H4 (cell line): ENCODE results near the gene RALGAPB. TPM values are rescaled to one million over a fixed set of nuclear protein-coding genes. Genes with fewer than 3 reads are reported as not detected.
"Not testable (repeated sequence)": the region's sequence is repeated elsewhere in the genome, so short reads cannot be mapped to it uniquely, and the experiment has no call there.

Experiments used
- DNase-seq: peaks from one replicate; pipeline ENCODE4 v3.0.0-alpha.2; 2015; ENCODE audit warnings: low spot score
- total RNA-seq: library from RNA; depleted of rRNA; stranded (reverse); fragments of >200 nt; shearing (Covaris generic); gene quantifications from 2 replicates; pipeline ENCODE4 v1.2.3, GENCODE V29; 2014; rRNA removed

RALGAPB gene
- total RNA-seq, result 14.0 and 15.1 TPM in 2 replicates

DNA sequence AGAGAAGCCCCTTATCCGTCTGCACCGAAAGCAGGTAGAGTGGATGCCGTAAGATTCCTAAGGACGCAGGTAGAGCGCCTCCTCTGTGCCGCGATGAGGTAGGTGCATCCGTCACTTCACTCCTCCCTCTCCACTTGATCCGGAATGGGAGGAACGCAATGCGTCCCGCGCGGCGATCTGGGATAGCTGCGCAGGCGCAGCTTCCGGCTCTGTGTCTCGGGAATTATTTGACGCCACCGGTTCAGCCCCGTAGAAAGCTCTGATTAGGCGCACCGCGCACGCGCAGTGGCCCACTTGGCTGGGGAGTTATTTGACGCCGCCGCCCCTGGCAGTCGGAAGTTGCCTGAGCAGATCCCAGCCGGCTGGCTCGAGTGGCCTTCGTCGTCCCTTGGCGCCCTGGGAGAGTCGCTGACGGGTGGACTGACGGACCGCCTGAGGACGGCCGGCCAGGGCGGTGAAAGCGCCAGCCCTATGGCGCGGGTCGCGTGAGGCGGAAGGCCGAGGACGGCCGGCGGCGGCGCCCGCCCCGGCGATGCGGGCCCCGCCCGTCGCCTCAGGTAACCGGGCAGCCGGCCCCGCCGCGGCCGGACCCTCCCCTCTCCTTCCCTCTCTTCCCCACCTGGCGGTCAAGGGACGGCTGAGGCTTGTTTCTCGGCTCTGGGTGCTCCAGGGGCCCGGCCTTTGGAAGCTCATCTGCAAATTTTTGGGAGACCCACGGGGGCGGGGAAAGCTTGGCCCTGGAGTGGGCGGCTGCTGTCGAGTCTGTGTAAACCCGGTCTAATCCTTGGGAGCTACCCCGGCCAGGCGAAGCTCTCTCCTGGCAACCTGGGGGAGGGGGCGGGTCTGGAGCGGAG, at the start of gene RALGAPB:
Gene RALGAPB, plus strand, starts transcription at position 331 of the 854 bp plus-strand sequence. CDS start 15,590 bp downstream, outside the sequence.
- DNase-seq, result peak; percentile 97

DNA sequence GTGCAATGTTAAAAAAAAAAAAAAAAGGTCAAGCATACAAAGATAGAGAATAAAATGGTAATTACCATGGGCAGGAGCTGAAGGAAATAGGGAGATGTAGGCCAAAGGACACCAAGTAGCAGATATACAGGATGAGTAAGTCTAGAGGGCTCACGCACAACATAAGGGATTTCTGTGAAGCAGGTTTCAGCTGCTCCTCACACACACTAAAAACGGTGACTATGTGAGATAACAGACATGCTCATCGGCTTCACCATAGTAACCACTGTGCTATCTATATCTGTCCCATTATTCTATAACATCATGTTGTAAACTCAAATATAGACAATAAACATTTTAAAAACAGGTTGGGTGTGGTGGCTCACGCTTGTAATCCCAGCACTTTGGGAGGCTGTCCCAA, 49.1 kb upstream of the RALGAPB start:
- DNase-seq, result no peak

DNA sequence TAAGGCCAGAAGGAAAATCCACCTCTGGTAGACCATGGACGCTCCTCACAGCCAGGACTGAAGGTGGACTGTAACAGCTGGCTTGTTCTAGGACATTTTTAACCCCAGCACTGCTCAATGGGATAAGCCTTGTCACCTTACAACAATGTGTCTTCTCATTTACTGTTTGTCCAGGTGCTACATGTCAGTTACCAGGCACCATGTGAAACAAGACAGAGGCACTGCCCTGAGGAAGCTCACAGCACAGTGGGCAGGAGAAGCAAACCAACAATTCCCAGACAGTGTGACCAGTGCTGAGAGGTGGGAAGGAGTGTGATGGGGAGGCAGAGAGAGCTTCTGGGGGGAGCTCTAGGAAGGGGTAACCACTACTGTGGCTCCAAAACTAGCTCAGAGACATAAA, 48.2 kb upstream of the RALGAPB start:
- no peak for DNase-seq

DNA sequence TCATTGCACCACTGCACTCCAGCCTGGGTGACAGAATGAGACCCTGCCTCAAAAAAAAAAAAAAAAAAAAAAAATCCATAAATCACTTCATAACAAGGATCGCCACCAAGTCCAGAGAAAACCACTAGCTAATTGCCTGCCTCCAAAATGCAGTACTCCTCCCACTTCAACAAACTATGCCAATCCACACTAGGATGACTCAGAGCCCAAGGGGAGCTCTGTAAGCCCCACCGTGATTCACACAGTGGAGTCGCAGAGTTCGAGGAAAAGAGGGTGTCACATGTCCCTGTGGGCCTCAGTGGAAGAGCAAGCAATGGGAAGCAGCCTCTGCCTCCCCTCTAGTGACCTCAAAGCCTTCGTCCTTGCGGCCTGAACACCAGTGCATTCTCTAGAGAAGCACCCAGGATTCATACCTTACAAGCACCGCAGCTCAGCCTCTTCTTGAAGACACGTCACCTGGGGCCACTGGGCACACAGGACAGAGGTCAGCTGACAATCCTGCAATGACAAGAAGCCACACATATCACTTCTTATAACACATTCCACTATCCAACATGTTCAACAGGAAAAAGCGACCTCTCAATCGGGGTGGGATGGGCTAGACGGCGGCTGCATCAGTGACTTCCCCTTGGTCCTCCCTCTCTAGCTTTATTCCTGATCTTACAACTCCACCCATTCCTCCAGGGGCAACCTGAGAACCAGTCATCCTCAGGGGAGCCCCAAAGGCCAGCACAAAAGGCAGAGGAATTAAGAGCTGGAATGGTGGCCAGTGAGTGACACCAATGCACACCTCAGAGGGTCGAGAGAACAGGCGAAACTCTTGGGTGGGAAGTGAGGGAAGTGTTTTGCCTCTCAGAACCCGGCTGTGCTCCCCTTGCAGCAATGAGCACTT, 46.4 kb upstream of the RALGAPB start:
- DNase-seq, result peak; percentile 77

DNA sequence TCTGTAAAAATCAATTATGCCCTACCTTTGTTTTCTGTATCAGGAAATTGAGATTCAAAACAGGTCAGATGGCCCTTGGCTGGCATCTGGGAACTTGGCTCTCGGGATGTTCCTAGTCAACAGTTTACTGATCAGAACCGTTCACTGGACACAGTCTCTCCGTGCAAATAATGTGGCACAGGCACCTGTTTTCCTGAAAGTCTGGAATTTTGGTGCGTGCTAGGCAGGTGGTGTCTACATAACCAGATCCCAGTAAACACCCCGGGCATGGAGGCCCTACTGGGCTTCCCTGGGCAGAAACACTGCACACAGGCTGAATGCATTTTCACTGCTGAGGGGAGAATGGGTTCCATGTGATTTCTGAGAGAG, 45.0 kb upstream of the RALGAPB start:
- no peak for DNase-seq

DNA sequence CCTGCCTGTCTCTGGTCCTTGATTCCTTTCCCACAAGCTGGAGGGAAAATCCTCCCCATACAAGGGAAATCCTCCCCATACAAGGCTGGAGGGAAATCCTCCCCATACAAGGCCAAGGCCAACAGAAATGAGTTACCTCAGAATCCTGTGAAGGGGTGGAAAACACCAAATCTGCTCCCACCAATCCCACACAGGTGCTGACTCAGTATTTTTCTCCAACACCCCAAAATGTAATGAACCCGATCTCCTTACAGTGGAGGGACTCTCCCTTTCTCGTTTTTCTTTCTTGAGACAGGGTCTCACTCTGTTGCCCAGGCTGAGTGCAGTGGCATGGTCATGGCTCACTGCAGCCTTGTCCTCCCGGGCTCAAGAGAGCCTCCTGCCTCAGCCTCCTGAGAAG, 43.8 kb upstream of the RALGAPB start:
- DNase-seq, result no peak

DNA sequence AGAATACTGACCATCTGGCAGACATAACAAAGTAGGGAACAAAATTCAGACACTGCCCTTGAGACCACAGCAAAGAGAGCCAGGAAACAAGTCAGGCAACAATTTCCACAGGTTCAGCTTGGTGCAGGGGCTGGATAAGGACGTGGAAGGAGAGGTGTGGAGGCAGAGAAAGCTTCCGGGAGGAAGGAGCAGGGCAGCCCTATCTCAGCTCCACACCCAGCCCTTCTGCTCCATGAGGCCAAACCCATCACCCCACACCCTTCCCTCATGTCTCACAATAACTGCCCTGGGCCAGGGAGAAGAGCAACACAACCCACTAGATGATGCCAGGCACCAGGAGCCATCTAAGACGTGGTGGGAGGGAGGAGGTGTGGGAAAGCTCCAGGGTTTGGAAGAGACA, 43.3 kb upstream of the RALGAPB start:
- DNase-seq, result no peak

DNA sequence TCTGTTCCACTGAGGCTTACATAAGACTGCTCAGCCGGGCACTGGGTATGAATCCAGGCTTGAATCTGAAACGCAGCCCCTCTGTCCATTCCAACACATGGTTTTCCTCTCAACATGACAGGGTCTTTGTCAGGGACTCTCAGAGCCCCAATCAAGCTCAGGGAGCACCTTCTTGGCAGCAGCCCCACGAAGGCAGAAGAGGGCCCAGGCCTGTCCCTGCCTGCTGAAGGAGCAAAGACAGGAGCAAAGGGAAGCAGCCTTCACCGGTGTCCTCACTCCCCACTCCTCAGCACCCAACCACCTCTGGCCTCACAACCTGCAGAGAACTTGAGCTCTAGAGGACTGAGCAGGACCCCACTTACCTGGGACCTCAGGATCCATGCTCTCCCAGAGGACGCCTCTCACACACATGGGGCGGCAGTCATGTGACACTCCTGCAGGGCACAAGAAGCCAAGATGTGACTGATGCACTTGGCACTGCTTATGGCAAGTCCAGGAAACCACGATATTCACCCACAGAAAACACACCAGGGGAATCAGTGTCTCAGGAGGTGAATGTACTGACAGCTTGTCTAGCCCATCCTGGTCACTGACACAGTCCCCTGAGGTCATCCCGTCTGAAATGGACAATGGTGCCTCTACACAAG, 41.8 kb upstream of the RALGAPB start:
- no peak for DNase-seq

DNA sequence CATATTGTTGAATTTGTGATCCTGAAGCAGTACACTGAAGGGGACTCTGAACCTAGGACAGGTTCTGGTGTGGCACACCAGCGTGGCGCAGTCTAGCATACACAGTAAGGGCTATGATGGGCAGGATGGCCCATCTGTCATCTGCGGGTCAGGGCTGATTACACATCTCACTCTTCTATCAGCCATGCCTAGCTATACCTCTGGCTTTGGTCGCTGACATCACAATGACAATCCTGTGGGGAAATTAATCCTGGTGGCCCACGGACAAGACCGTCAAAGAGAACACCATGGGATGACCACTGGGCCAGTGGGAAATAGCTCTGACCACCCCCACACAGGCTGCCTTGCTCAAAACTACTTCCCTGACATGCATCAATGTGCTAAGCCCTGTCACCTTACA, 40.4 kb upstream of the RALGAPB start:
- DNase-seq, result no peak

DNA sequence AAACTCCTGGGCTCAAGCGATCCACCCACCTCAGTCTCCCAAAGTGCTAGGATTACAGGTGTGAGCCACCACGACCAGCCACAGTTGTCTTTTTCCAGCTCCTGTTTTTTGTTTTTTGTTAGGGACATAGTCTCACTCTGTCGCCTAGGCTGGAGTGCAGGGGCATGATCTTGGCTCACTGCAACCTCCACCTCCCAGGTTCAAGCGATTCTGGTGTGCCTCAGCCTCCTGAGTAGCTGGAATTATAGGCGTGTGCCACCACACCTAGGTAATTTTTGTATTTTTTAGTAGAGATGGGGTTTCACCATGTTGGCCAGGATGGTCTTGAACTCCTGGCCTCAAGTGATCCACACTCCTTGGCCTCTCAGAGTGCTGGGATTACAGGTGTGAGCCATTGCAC, 39.8 kb upstream of the RALGAPB start:
- DNase-seq, result not testable (repeated sequence)

DNA sequence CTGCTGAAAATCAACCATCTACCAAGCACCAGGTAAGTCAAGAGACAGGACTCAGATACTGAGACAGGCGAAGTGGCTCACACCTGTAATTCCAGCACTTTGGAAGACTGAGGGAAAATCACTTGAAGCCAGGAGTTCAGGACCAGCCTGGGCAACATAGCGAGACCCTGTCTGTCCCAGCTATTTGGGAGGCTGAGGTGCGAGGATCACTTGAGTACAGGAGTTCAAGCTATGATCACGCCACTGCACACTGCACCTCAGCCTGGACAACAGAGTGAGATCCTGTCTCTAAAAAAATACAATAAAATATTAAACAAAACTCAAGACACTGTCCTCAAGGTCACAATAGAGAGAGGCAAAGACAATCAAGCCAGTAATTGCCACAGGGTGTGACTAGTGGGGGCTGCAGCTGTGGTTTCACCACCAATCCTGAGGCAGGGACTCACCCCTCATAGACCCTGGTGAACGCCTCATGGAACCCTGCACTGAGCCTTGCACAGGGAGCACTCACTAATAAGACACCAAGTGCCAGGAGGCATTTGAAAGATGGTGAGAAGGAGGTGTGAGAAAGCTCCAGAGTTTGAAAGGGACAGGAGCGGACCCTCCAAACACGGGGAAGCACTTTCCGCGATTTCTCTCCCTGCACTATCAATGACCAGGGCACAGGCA, 39.2 kb upstream of the RALGAPB start:
- no peak for DNase-seq

DNA sequence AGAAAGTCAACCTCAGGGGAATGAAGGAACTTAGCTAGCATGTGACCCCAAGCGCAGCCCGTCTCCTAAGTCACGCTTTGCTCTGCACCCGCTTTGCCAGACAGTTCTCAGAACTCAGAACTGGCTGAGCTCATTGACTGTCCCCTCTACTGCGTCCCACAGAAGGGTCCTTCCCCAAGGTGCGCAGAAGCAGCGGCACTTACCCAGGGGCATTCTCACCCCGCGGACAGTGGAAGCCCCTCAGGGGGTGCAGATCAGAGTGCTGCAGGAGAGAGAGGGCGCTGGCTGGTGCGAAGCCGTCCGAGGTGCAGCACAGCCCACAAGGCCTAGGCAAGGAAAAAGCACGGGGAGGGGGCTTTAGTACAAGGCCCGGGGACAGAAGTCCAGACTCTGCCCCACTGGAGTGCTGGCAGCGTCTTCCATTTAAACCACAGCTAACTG, 38.3 kb upstream of the RALGAPB start:
- no peak for DNase-seq

DNA sequence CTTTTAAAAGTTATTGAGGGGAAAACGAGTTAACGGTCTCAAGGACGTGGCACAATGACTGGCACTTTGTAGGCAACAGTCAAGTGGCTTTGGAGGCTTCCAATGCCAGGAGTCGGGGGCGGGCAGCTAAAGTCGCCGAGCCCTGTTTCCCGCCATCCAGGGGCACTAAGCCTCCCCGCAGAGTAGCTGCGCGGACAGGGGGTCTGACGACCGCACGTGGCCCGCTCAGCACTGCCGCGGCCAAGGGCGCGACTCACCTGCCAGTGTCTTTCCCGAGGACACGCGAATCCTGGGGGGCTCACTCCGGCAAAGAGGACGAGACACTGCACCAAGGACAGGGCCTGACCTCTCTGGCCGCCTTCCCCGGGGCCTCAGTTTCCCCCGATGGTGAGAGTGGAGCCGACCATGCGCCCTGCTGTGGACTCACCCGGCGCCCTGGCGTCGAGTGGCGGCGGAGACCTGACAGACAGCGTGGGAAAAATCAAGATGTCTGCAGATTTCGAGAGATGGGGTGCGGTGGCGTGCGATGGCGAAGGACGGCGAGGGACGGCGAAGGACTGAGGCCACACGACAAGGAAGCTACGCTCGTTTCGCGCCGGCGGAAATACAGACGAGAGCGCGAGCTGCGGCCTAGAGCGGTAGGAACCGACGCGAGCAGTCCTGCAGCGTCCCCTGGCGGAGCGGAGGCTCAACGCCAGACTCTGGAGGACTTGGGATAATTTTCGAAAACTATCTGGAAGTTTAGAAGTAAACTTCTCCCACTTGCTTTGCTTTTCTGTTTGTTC, 37.7 kb upstream of the RALGAPB start, which contains the start of gene SNHG17:
Gene SNHG17, minus strand, starts transcription at position 559 of the 785 bp plus-strand sequence.
- peak; percentile 94 for DNase-seq

DNA sequence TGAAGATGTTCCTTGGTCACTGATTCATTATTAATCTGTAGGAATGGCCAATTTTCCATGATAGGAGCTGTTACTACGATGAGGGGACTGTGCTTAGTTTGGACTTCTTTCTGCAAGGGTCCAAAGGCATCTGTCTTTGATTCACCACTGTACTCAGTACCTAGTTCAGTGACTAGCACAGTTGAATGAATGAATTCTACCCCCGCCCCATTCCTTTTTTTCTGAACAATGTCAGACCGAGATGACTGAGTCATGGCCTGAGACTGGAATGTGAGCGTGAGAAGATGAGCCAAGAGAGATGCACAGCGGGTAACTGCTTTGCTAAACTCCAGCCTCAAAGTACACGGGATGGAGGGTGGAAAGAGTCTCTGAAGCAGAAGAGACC, 37.1 kb upstream of the RALGAPB start:
- DNase-seq, result no peak

DNA sequence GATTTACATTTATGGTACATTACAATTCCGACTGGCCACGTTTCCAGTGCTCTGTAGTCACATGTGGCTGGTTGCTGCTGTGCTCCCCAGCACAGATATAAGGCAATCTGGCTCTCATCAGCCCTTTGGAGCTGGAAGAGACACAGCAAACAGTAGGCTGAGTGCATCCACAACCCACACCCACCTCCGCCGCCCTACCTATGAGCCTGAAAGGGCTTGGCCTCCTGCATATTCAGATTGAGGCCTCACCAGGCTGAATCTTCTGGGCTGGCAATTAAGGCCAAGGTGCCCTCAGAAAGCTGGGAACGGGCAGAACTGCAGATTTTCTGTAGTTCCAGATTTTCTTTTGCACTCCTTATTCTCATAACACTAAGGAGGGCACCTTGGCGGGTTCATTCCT, 34.8 kb upstream of the RALGAPB start:
- DNase-seq, result no peak

DNA sequence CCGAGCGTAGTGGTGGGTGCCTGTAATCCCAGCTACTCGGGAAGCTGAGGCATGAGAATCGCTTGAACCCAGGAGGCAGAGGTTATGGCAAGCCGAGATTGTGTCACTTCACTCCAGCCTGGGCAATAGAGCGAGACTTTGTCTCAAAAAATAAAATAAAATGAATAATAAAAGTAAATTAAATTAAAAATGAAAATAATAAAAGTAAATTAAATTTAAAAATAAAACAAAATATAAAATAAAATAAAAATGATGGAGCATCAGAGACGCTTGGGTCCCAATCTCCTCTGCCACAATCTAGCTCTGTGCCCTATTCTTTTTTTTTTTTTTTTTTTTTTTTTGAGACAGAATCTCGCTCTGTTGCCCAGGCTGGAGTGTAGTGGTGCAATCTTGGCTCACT, 31.5 kb upstream of the RALGAPB start:
- DNase-seq, result not testable (repeated sequence)

DNA sequence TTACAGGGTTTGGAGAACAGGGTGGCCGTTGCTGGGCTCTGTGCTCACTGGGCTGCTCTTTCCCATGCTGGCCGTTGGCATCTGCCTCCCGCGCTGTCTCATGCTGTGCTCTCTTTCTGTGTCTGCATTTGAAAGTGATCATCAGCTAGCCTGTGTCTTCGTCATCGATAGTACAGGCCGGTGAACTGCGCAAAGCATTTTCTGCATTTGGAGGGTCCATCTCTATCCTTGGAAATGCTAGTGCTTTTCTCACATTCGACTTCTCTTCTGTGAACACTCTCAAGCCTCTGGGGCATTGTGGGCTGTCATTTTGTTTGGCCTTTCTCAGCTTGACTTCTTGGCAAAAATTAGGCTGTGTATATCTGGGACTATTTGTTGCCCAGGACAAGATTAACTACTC, 30.7 kb upstream of the RALGAPB start:
- DNase-seq, result no peak

DNA sequence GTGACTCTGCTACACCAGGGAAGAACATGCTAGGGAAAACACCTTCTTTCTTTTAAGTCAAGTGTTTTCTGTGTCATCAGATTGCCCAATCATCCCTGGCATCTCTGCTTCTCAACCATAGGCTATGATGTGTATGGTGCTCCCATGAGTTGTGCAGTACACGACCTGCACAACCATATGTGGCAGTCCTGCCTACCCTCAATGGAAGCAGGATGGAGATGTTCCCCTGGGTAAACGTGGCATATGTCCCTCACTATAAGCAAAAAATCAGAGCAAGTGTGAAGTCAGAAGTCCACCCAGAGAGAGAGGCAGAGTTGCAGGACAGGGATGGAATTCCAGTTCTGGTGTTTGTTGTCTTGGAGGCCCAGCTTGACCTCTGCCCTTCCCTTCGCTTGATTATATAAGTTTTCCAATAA, 27.3 kb upstream of the RALGAPB start:
- DNase-seq, result no peak

DNA sequence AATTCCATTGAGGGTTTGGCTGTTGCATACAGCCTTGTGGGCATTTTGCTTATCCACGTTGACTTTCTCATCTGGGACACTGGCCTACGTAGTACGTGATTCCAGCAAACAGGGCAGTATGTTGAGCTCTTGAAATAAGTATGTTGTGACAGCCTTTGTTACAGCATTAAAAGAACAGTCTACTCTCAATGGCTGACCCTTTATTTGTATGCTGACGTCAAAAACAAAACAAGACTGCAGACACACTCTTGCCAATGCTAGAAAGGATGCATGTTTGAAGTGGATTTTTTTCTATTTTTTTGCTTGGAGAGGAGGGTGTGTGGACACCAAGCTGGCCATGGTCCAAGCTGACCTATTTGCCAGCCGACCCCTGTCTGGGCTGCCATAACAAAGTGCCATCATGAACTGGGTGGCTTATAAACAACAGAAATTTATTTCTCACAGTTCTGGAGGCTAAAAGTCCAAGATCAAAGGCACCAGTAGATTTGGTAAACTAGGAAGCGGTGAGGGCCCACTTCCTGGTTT, 26.7 kb upstream of the RALGAPB start:
- no peak for DNase-seq

DNA sequence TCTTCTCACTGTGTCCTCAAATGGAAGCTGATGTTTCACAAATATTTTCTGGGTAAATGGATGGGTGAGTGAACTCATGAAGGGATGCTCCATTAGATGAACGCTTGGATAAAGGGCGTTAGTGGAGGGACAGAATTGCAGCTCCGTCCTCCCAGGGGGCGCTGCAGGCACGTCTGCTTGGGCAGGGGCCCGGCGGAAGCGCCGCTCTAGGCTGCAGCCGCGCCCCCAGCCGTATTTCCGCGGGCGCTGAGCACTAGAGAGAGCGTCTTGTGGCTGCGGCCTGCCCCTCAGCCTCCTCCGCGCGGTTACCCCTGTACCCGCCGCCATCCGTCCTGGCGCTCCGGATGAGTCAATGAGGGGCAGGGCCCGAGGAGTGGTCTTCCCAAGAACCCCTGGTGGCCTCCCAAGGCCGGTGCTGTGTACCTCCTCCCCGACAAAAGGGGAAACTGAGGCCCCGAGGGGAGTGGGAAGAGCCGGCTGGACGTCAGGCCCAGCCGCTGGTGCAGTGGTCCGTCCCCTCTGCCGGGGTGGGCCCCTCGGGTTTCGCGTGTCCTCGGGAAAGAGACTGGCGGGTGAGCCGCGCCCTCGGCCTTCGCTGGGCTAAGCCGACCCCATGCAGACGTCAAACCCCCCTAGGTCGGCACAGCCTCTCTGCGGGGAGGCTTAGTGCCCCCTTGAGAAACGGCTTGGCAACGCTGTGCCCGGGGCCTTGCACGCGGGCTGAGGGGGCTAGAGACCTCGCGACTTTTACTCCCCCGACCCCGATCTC, 26.0 kb upstream of the RALGAPB start:
- DNase-seq, result peak; percentile 80
